HG03103 (cell line): Measurements from ENCODE around the gene APLF.
"Not testable (repeated sequence)": the region's sequence is repeated elsewhere in the genome, so short reads cannot be mapped to it uniquely, and the experiment has no call there.

Source experiments
- ATAC-seq: cut with Tn5 transposase; IDR thresholded peaks from one replicate; pipeline ENCODE4 v1.9.1; 2021; ENCODE audit warnings: low read depth; ENCODE audit not compliant: unreplicated experiment

Gene APLF

GRCh38 chr2:68472796-68473414 lies 5.5 kb downstream of the APLF start:
- ATAC-seq: no peak

- no peak for ATAC-seq
These were observed 7.7 kb downstream of the APLF start for GRCh38 chr2:68475110-68475509.

GRCh38 chr2:68475576-68475975 lies 8.2 kb downstream of the APLF start:
- no peak for ATAC-seq

- no peak for ATAC-seq
These were observed 9.1 kb downstream of the APLF start for GRCh38 chr2:68476454-68476853.

GRCh38 chr2:68478688-68479087 lies 11.3 kb downstream of the APLF start:
- ATAC-seq: no peak

GRCh38 chr2:68482296-68482820 lies 15.0 kb downstream of the APLF start:
- no peak for ATAC-seq

- no peak for ATAC-seq
These were observed 15.6 kb downstream of the APLF start for GRCh38 chr2:68483011-68483410.

- ATAC-seq: no peak
These were observed 20.5 kb downstream of the APLF start for GRCh38 chr2:68487773-68488355.

- ATAC-seq: not testable (repeated sequence)
These were observed 21.2 kb downstream of the APLF start for GRCh38 chr2:68488605-68489004.

- no peak for ATAC-seq
These were observed 21.9 kb downstream of the APLF start for GRCh38 chr2:68489282-68489681.

GRCh38 chr2:68491582-68491981 lies 24.2 kb downstream of the APLF start:
- no peak for ATAC-seq

GRCh38 chr2:68499133-68499532 lies 31.7 kb downstream of the APLF start:
- no peak for ATAC-seq

GRCh38 chr2:68500649-68501048 lies 33.3 kb downstream of the APLF start:
- ATAC-seq: no peak

- ATAC-seq: no peak
These were observed 34.4 kb downstream of the APLF start for GRCh38 chr2:68501768-68502167.

GRCh38 chr2:68505603-68506159 lies 38.3 kb downstream of the APLF start:
- ATAC-seq: no peak

- ATAC-seq: no peak
These were observed 38.8 kb downstream of the APLF start for GRCh38 chr2:68506170-68506569.

- ATAC-seq: no peak
These were observed 44.9 kb downstream of the APLF start for GRCh38 chr2:68512326-68512725.

- ATAC-seq: no peak
These were observed 45.6 kb downstream of the APLF start for GRCh38 chr2:68512966-68513365.

GRCh38 chr2:68514316-68514929 lies 47.0 kb downstream of the APLF start:
- ATAC-seq: no peak

GRCh38 chr2:68516051-68516955 lies 48.9 kb downstream of the APLF start:
- ATAC-seq: no peak

GRCh38 chr2:68519236-68519635 lies 51.9 kb downstream of the APLF start:
- ATAC-seq: no peak
